IPS-NIHi7 (cell line): ENCODE measurements around the gene PLEKHA5.
"Not testable (repeated sequence)": the region's sequence is repeated elsewhere in the genome, so short reads cannot be mapped to it uniquely, and the experiment has no call there.

Experiments used
- DNase-seq: peaks from one replicate; pipeline ENCODE4 v3.0.0; 2012; ENCODE audit warnings: mixed read lengths; ENCODE audit errors: extremely low spot score

The PLEKHA5 gene

GRCh38 chr12:19168644-19169043, 39.1 kb downstream of the PLEKHA5 start:
- DNase-seq, result no peak

DNA sequence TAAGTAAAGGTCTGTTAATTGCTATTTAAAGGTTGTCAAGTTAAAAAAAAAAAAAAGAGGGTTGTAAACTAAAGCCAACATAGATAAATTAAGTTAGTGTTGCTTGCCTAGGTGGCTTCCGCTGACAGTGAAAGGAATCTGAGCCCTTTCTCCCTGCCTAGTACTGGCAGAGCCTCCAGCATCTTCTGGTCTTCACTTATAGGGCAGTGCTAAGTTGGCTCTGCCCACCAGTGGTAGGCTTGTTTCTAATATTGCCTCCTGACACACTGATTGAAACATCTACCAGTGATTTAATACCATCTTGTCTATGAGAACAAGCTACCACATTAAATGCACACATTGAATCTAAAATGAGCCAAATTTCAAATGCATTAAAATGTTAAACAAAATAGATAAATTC, 39.7 kb downstream of the PLEKHA5 start:
- no peak for DNase-seq

DNA sequence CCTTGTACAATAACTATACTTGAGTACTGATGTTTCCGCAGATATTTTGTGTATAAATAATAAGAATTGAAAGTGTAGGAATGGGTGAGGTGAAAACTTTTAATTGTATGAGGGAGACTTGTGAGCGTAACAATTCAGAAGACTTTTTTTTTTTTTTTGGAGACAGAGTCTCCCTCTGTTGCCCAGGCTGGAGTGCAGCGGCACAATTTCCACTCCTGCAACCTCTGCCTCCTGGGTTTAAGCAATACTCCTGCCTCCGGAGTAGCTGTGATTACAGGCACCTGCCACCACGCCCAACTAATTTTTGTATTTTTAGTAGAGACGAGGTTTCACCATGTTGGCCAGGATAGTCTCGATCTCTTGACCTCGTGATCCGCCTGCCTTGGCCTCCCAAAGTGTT, 40.8 kb downstream of the PLEKHA5 start:
- DNase-seq, result not testable (repeated sequence)

DNA sequence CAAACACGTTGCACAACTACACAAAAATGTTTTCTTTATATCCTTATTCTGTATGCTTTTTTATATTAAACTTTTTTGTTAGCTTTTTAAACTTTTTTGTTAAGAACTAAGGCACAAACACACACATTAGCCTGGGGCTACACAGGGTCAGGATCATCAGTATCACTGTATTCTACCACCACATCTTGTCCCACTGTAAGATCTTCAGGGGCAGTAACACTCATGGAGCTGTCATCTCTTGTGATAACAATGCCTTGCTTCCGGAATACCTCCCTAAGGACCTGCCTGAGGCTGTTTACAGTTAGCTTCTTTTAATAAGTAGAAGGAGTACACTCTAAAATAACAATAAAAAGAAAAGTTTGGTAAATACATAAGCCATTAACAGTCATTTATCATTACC, 42.2 kb downstream of the PLEKHA5 start:
- DNase-seq, result no peak

- no peak for DNase-seq
Observed at GRCh38 chr12:19177754-19178153, 48.2 kb downstream of the PLEKHA5 start.

DNA sequence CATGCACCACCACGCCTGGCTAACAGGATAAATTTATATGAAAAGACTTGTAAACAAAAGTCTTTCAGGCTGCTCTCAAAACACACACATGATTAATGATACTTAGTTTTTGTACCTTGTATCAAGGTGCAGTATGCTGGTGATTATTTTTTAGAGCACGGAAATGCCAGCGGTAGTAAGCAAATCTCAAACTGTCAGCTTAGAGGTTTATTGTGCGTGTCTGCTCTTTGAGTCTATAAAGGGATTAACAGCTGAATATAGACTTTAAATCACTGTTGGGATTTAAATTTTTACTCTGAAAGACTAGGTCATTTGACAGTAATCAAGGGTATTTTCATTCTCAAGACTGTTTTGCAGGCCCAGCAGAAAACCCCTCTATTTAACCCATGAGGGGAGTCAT, 50.5 kb downstream of the PLEKHA5 start:
- no peak for DNase-seq

DNA sequence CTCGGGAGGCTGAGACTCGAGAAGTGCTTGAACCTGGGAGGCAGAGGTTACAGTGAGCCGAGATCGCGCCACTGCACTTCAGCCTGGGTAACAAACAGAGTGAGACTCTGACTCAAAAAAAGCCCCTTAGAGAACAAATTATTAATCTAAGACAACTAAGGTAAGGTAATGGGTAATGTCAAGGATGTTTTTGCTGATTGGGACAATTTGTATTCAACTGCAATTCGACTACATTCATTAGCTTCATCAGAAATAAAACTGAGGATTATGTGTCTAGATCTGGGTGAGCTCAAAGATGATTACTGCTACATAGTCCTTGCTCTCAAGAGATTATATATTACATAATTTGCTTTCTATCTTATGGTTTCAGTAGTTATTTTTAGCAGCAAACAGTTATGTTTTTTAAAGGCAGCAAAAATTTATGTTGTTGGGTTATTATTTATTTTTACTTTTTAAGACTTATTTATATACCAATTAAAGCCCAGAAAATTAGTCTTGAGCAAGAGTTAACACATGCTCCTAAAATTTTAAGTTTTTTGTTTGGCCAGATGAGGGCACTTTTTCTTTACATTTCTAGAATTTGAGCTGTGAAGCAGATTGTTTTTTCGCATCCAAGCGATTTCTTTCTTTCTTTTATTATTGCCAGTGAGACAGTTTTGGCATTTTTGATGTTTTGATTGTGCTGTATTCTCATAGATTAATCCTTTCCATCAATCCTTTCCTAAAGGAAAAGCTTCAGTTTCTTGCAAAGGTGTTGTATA, 52.3 kb downstream of the PLEKHA5 start:
- no peak for DNase-seq

DNA sequence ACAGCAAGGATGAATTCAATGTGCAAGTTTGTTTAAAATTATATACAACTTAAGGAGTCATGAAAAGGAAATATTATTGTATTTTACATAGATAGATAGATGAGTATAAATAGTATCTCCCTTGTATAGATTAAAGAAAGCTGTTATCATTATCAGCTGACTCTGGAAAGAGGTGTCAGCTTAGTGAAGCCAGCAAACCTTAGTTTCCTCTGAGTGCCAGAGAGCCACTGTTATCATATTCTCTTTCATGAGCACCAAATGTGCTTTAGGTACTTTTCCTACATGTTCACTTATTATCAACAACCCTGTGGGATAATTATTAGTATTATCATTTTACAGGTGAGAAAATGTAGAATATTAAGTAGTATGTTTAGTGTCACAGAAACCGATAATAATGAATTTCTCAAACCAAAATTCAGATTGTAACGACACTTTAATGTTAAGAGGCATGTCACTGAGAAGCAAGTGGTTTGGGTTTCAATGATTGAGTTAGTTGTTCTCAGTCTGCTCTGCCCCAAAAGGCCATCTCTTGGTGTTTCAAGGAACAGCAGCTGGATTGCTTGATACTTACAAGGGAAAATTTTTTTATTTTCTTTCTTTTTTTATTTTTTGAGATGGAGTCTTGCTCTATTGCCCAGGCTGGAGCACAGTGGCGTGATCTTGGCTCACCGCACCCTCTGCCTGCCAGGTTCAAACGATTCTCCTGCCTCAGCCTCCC, 53.7 kb downstream of the PLEKHA5 start:
- DNase-seq, result no peak

- no peak for DNase-seq
Observed at GRCh38 chr12:19185262-19185929, 55.9 kb downstream of the PLEKHA5 start.

DNA sequence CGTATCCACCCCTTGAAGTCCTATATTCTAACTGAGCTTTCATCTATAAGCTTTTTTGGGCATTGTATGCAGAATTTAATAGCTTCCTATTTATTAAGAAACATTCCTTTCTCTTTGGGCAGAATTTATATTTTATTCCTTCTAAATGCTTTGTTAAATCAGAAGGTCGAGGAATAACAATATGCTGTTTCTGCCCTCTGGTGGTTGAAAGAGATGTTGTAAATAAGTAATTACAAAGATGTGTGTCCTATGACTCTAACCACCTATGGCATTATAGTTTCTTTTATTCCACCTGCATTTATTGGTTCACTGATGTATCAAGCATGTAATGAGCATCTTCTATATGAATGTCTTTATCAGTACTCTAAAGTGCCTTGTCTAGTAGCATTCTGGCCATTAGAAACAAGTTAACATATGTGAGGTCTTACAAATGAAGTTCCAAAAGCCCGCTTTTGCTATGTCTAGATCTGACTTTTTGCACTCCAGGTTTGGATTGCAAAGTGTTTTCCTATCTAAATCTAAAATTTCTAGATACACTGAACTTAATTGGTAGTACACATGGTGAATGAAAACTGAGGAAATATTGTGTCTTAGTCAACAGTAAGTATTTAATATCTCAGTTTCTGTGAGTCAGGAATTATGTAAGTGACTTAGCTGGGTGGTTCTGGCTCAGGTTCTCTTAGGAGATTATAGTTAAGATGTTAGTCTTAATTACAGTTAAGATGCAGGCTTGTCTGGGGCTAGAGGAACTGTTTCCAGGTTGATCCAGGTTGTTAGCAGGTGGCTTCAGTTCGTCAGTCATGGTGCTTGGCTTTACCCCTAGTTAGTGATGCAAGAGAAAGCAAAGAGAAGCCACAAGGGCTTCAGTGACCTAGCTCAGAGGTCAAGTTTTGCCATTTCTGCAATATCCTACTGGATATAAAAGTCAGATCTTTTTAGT, 57.5 kb downstream of the PLEKHA5 start:
- DNase-seq, result no peak

DNA sequence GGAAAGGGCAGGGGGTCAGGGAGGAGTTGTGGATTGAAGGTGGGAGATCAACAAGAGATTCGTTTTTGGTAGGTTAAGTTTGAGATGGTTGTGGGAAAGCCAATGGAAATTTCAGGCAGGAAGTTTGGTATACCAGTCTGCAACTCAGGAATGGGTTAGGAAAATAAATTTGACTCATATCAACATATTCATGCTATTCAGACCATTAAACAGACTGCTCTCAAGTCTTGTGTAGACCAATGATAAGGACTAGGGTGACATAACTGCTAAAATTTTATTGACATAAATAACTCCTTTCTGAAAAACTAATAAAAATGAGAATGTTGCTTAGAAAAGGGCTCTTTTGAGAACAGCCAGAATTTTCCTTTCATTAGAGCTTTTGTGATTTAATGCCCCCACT, 60.0 kb downstream of the PLEKHA5 start:
- DNase-seq, result no peak

DNA sequence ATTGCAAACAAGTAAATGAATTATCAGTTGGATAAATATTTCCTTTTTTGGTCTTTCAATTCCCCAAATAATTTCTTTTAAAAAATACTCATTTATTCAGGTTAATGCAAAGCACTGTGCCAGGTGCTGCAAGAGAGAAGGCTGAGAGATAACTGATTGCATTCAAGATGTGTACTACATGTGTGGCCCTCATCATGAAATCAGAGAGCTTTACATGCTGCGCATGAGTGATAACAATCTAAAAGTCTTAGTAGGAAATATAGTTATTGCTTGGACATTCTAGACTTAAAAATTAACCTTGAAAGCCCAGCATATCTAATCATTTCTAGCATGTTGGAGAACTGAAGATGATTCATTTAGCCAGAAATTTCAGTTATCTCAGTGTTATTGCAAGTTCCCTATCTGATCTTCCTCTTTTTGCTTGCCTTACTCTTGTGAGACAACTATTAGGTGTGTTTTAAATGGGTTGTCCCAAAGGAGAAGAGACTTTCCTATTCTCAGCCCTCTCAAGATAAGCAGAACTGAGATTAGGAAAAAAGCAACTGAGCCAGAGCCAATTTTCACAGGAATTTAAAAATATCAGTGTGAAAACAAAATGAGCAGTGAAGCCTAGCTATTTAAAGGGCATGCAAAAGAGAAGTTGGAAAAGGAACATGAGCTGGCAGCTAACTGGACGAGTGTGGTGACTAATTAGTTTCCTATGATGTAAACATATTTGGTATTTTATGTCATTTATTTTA, 60.9 kb downstream of the PLEKHA5 start:
- DNase-seq, result no peak

DNA sequence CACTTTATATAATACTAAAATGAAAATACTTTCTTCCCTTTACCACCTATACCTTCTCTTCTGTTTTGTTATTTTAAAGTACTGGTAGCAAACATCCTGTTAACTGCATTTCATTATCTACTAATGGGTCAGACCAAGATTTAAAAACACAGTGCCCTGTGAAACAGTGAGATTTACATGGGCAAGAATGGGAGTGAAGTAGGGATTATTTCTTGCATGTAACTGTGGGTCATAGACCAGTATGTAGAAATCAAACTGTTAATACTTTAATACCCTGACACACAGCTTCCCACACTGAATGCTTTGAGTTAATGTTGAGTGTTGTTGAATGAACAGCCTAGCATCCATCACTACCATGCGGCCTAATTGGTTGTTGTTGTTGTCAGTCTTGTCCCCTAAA, 61.6 kb downstream of the PLEKHA5 start:
- DNase-seq, result no peak

DNA sequence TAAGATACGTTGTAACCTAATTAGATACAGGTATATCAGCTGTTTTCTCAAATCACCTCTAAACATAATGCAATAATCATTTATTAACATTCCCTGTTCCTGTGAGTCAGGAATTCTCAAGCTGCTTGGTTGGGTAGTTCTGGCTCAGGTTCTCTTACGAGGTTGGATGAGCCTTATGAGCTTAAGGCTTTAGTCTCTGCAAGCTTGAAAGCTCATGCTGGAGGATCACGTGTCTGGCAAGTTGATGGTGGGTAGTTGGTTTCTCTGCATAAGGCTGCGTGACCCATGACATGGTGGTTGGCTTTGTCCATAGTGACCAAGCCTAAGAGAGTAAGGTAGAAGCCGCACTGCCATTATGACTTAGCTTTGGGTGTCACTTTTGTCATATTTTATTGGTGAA, 62.0 kb downstream of the PLEKHA5 start:
- no peak for DNase-seq

DNA sequence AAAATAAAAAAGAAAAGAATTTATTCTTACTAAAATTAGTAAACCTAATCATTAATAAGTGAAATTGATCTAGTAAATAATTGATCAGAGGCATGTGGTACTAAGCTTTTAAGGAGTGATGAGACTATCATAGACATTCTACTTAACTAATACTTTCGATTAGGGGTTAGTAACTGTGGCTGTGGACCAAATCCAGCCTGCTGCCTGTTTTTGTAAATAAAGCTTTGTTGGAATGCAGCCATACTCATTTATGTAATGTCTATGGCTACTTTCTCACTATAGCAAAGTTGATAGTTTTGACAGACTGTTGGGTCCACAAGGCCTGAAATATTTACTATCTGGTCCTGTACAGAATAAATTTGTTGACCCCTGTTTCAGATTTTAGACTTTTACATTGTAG, 63.2 kb downstream of the PLEKHA5 start:
- no peak for DNase-seq

DNA sequence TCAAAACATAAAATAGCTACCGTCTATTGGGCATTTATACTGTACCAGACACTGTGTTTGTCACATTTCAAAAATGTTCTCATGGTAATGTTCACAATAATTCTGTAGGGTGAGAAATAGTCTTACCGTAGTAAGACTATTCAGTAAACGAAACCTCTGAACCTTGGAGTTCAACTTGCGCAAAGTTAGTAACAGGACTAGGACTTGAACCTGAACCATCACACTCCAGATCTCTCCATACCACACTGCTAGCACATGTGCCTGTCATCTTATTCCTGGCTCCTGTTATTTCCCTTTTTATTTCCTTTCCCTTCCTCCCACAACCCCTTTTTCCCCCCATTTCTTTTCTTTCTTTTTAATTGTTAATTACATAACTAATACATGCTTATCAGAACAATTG, 65.4 kb downstream of the PLEKHA5 start:
- DNase-seq, result no peak

DNA sequence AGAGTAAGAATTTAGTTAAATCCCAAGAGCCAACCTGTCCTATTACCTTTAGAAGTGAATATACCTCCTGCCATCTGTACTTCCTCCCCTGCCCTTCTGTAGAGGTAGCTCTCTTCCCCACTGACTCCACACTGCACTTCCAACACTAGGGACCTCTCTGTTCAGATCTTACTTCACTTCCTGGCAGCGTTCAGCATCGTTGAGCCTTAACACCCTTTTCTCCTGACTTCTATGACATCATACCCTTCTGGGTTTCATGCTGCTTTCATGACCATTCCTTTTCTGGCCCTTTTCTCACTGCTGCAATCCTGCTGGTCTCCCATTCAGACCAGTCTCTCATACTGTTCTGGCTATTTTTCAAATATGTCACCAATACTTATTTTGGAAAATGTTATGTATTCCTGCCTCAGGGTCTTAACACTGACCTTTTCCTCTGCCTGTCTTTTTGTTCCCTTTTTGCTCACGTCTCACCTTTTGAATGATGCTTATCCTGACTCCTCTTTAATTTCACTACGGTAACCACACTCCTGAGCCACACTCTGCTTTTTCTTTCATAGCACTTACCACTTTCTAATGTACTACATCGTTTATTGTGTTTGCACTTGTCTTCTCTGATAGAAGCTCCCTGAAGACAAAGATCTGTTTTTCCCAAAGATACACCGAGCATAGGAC, 67.6 kb downstream of the PLEKHA5 start:
- DNase-seq, result no peak

GRCh38 chr12:19198272-19198671, 68.7 kb downstream of the PLEKHA5 start:
- no peak for DNase-seq

GRCh38 chr12:19199332-19199731, 69.8 kb downstream of the PLEKHA5 start:
- DNase-seq, result no peak

- DNase-seq, result no peak
Observed at GRCh38 chr12:19200261-19200660, 70.7 kb downstream of the PLEKHA5 start.

DNA sequence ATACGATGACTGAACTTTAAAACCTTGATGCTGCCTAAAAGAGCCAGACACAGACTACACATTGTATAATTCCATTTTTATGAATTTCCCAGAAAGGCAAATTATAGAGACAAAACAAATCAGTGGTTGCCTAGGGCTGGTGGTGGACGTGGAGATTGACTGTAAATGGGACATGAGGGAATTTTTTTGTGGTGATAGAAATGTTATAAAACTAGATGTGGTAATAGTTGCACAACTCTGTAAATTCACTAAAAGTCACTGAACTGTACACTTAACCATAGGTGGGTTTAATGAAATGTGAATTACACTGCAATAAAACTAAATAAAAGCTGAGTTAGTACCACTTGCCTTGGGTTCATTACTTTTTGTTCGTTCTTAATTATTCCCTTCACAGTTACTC, 72.1 kb downstream of the PLEKHA5 start:
- DNase-seq, result no peak
